ENCODE data around the gene ADO.

- TF ChIP-seq CTCF (IDR thresholded peaks at IDR 0.05) (no peak), POLR2A (IDR thresholded peaks at IDR 0.05) (no peak)
Measured at GRCh38 chr10:62812672-62813439, 8.3 kb downstream of the ADO start.
